Neural cell (in vitro differentiated cells): ENCODE results near the gene DCTN5.

Experiments used
- CTCF ChIP-seq: fragments of 450-650 bp; IDR thresholded peaks from 2 replicates; pipeline ENCODE4 v1.5.1; 2014; ENCODE audit warnings: antibody characterized with exemption, mild to moderate bottlenecking, moderate library complexity; ENCODE audit not compliant: poor library complexity, severe bottlenecking
- EP300 ChIP-seq: fragments of 450-650 bp; conservative IDR thresholded peaks from 2 replicates; pipeline ENCODE4 v1.6.1; 2014; ENCODE audit warnings: antibody characterized with exemption, mild to moderate bottlenecking, moderate library complexity; ENCODE audit not compliant: poor library complexity, severe bottlenecking
- MXI1 ChIP-seq: fragments of 450-650 bp; conservative IDR thresholded peaks from 2 replicates; pipeline ENCODE4 v1.6.1; 2014; ENCODE audit warnings: antibody characterized with exemption, mild to moderate bottlenecking; ENCODE audit not compliant: poor library complexity, severe bottlenecking
- POLR2AphosphoS5 ChIP-seq: IDR thresholded peaks from 2 replicates; pipeline ENCODE4 v1.6.1; 2012
- RAD21 ChIP-seq: fragments of 450-650 bp; conservative IDR thresholded peaks from 2 replicates; pipeline ENCODE4 v1.6.1; 2014; ENCODE audit warnings: antibody characterized with exemption, mild to moderate bottlenecking, moderate library complexity
- SMC3 ChIP-seq: fragments of 450-650 bp; conservative IDR thresholded peaks from 2 replicates; pipeline ENCODE4 v1.6.1; 2014; ENCODE audit warnings: antibody characterized with exemption, mild to moderate bottlenecking, moderate library complexity; ENCODE audit not compliant: poor library complexity
- TAF1 ChIP-seq: IDR thresholded peaks from 2 replicates; pipeline ENCODE4 v1.6.1; 2012; ENCODE audit warnings: low read depth

- no peak for TF ChIP-seq EP300
- no peak for TF ChIP-seq MXI1
- TF ChIP-seq CTCF: no peak
- TF ChIP-seq RAD21: no peak
- no peak for TF ChIP-seq POLR2AphosphoS5
- TF ChIP-seq TAF1: no peak
- TF ChIP-seq SMC3: no peak
These were observed 51.0 kb downstream of the DCTN5 start for GRCh38 chr16:23692190-23692837.
